ENCODE results near the gene UTP14C. TPM values are rescaled to one million over a fixed set of nuclear protein-coding genes. Genes with fewer than 3 reads are reported as not detected.

Gene UTP14C
- total RNA-seq, 1 experiment from 2014 or later: 11.2 TPM

DNA sequence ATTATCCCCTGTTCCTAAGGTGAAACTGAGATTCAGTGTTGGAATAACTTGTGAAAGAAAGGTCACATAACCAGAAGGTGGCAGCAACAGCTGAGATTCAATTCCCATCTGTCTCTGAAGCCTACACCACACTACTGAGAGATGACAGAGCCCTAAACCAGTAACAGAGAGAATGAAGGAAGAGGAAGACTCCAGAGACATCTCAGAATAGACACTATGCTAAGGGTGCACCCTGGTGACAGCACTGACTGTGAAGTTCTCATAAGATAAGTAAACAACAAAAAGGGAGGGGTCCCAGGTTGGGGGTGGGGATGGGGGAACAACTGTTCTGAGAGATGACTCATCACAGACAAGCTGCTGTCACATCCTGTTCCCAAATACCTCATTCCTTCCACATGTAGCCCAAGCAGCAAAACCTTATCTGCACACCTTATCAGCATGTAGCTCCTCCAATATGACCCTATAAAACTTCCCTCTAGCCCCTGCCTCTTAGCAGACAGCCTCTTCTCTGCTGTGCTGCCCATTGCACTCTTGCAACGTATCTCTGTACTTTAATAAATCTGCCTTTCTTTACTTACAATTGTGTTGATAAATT is 46.5 kb downstream of the UTP14C start:
- no peaks in the 10 kb centered on the region for H3K27me3 ChIP-seq (ENCODE audit: control insufficient read depth, insufficient read depth, low read length)
- no peaks in the 10 kb centered on the region for H3K4me1 ChIP-seq (ENCODE audit: control insufficient read depth, insufficient read depth, low read length)
- no TSS peak for BruUV-seq (replicated peaks)
- H3K27ac ChIP-seq (ENCODE audit: low read length): no peak overlapping the region
- ChIA-PET POLR2A (no interaction called here), CTCF (no interaction called here)
- in situ Hi-C loops (cut with HindIII; ENCODE audit: low pct_unique_long_range_greater_than_20kb, low sequenced_read_pairs) (no loop called here), intact Hi-C loops (cut with micrococcal nuclease; ENCODE audit: unreplicated experiment) (no loop called here)
- ATAC-seq: no peak
- H3K9me3 ChIP-seq (ENCODE audit: control insufficient read depth, insufficient read depth, low read depth, low read length): peaks cover 17% of the 10 kb centered on the region; the same call in 1 of the 2 replicates
- H3K36me3 ChIP-seq (ENCODE audit: control insufficient read depth, insufficient read depth, low read length): no peaks in the 10 kb centered on the region
- TF ChIP-seq, protein P1, sequence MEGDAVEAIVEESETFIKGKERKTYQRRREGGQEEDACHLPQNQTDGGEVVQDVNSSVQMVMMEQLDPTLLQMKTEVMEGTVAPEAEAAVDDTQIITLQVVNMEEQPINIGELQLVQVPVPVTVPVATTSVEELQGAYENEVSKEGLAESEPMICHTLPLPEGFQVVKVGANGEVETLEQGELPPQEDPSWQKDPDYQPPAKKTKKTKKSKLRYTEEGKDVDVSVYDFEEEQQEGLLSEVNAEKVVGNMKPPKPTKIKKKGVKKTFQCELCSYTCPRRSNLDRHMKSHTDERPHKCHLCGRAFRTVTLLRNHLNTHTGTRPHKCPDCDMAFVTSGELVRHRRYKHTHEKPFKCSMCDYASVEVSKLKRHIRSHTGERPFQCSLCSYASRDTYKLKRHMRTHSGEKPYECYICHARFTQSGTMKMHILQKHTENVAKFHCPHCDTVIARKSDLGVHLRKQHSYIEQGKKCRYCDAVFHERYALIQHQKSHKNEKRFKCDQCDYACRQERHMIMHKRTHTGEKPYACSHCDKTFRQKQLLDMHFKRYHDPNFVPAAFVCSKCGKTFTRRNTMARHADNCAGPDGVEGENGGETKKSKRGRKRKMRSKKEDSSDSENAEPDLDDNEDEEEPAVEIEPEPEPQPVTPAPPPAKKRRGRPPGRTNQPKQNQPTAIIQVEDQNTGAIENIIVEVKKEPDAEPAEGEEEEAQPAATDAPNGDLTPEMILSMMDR (IDR thresholded peaks at IDR 0.05): peak; percentile 5; the same call in 1 of the 2 replicates
- TF ChIP-seq, protein P2, sequence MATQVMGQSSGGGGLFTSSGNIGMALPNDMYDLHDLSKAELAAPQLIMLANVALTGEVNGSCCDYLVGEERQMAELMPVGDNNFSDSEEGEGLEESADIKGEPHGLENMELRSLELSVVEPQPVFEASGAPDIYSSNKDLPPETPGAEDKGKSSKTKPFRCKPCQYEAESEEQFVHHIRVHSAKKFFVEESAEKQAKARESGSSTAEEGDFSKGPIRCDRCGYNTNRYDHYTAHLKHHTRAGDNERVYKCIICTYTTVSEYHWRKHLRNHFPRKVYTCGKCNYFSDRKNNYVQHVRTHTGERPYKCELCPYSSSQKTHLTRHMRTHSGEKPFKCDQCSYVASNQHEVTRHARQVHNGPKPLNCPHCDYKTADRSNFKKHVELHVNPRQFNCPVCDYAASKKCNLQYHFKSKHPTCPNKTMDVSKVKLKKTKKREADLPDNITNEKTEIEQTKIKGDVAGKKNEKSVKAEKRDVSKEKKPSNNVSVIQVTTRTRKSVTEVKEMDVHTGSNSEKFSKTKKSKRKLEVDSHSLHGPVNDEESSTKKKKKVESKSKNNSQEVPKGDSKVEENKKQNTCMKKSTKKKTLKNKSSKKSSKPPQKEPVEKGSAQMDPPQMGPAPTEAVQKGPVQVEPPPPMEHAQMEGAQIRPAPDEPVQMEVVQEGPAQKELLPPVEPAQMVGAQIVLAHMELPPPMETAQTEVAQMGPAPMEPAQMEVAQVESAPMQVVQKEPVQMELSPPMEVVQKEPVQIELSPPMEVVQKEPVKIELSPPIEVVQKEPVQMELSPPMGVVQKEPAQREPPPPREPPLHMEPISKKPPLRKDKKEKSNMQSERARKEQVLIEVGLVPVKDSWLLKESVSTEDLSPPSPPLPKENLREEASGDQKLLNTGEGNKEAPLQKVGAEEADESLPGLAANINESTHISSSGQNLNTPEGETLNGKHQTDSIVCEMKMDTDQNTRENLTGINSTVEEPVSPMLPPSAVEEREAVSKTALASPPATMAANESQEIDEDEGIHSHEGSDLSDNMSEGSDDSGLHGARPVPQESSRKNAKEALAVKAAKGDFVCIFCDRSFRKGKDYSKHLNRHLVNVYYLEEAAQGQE (IDR thresholded peaks at IDR 0.05; ENCODE audit: insufficient read depth in 1 of 2, low read depth in 2 of 2, low read length in 1 of 2): no peak
- H3K4me3 ChIP-seq (ENCODE audit: low read depth in 2 of 2, low read length in 2 of 2): no peak overlapping the region
- no peak for DNase-seq (ENCODE audit: low read depth, low spot score)

Other genes with a start within 250 kb of the UTP14C start
- gene DHRS12, start 220.5 kb upstream of the UTP14C start, total RNA-seq (2021; ENCODE audit: unreplicated experiment): 10.7 TPM
- gene TMEM272, start 179.5 kb upstream of the UTP14C start, total RNA-seq (2021; ENCODE audit: unreplicated experiment): 0.15 TPM
- gene CCDC70, start 162.7 kb upstream of the UTP14C start, total RNA-seq (2021; ENCODE audit: unreplicated experiment): not detected
- 19.6 TPM for gene ATP7B, start 13.2 kb upstream of the UTP14C start, total RNA-seq (2021; ENCODE audit: unreplicated experiment)
- gene ALG11, start 12.3 kb upstream of the UTP14C start, total RNA-seq (2021; ENCODE audit: unreplicated experiment): 23.9 TPM
- gene NEK5, start 104.4 kb downstream of the UTP14C start, total RNA-seq (2021; ENCODE audit: unreplicated experiment): 0.08 TPM
- gene NEK3, start 134.9 kb downstream of the UTP14C start, total RNA-seq (2021; ENCODE audit: unreplicated experiment): 12.0 TPM

All from Panc1 (cell line).